SU-DHL-6 (cell line): Measurements from ENCODE around the gene OVCH2.

ENCODE experiments used
- EZH2phosphoT487 ChIP-seq: fragments of 200-600 bp; sonication (generic), shearing (Covaris generic); conservative IDR thresholded peaks from 2 replicates; pipeline ENCODE4 v1.6.1; 2018; ENCODE audit warnings: mild to moderate bottlenecking, antibody characterized with exemption, low read length, moderate library complexity, mixed read lengths
- TF ChIP-seq, protein P1 (sequence below): fragments of 200-600 bp; sonication (generic); IDR thresholded peaks from one replicate; pipeline ENCODE4 v1.5.1; 2017; ENCODE audit warnings: antibody characterized with exemption, mild to moderate bottlenecking, low read length, moderate library complexity; ENCODE audit not compliant: insufficient read depth, poor library complexity, severe bottlenecking

DNA sequence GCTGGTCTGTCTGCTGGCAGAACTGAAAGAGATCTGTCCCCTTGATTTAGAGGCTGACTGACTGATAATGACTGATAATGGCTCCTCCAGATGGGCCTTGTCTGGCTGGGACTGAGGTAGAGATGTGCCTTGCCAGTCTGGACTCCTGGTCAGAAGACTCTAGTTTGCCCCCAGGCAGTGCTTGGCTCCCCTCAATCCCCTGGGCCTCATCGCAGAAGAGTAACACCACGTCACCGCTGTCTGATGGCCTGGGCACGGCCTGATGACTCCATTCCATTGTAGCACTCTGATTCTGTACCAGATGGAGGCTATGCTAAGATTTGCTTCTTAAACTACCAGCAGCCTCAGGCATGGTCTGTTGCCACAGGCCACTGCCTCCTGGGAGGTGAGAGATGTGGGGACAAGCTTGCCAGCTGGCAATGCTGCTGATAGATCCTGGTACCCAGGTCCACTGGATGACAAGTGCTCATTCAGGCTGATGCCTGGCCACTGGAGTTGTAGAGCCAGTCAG lies 52.0 kb downstream of the OVCH2 start:
- TF ChIP-seq, protein P1, sequence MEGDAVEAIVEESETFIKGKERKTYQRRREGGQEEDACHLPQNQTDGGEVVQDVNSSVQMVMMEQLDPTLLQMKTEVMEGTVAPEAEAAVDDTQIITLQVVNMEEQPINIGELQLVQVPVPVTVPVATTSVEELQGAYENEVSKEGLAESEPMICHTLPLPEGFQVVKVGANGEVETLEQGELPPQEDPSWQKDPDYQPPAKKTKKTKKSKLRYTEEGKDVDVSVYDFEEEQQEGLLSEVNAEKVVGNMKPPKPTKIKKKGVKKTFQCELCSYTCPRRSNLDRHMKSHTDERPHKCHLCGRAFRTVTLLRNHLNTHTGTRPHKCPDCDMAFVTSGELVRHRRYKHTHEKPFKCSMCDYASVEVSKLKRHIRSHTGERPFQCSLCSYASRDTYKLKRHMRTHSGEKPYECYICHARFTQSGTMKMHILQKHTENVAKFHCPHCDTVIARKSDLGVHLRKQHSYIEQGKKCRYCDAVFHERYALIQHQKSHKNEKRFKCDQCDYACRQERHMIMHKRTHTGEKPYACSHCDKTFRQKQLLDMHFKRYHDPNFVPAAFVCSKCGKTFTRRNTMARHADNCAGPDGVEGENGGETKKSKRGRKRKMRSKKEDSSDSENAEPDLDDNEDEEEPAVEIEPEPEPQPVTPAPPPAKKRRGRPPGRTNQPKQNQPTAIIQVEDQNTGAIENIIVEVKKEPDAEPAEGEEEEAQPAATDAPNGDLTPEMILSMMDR: no peak
- no peak for TF ChIP-seq EZH2phosphoT487
